A204.1 (cell line): ENCODE results near the gene CHCHD6.

Source experiments
- FAIRE-seq: peaks from 2 replicates; lab custom pipeline; 2012; peaks lifted over from hg19 to GRCh38; lab: Jason Lieb, UNC

Gene CHCHD6

DNA sequence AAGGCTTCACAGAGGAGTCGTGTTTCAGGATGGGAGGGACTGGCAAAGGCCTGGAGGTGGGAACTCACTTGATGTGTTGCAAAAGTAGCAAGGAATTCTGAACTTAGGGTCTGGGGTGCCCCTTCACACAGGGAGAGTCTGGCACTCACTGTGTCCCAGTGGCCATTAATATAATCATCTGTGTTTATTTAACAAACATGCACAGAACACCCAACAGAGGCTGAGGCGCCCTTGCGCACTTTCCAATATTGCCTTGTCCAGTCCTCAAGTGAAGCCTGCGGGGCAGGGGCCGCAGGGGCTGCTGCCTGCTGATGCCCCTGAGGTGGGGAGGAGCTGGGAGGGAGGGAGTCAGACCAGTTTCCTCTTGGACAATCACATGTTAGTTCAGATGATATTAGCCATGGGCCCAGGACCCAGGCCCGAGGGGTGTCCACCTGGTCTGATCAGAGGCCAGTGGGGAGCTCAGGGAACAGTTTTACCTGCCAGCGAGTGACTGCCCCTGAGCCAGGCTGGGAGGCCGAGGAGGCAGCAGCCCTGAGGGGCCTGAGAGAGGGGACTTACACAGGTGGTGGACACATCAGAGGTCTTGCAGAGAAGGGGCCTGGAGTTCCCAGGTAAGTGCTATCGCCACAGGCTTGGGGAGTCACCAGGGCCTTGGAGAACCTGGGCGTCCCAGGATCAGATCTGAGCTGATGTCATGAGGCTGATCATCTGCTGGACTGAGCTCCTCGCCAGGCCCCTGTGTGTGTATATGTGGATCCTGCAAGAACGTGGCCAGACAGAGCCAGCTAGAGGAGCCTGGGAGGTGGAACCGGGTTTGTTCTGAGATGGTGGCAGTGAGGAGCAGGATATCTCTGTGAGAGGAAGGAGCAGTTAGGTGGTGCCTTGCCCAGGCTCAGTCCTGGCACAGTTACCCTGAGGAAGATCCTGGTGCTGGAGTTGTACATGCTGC, 35.3 kb upstream of the CHCHD6 start:
- no peak for FAIRE-seq

DNA sequence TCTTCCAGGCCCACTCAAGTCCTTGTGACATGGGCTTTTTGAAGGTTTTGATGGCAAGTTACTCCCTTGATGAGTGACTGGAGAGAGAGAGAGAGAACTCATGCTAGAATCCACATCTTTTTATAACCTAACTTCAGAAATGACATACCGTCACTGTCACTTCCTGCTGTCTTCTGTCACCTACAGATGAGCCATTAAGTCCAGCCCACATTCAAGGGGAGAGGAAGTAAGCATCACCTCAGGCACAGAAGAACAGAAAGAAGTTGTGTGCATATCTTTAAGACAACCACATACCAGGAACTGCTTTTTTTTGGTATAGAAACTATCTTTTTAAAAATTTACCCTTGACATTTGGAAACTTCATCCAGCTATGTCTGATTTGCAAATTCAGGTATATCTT, 32.5 kb upstream of the CHCHD6 start:
- no peak for FAIRE-seq

DNA sequence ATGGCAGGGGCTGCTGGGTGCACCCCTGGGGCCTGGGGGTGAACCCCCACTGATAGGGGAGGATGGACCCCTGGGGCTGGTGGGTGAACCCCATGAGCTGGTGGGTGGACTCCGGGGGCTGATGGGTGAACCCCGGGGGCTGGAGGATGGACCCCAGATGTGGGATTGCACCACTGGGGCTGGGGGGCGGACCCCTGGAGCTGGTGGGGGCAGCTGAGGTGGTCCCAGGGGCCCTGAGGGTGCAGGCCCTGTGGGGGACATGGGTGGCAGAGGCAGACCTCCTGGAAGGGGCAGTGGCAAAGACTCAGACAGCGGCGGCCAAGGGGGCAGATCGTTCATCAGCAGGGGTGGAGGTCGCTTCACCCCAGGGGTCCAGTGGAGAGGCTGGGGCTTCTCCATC, 31.7 kb upstream of the CHCHD6 start:
- FAIRE-seq: no peak

DNA sequence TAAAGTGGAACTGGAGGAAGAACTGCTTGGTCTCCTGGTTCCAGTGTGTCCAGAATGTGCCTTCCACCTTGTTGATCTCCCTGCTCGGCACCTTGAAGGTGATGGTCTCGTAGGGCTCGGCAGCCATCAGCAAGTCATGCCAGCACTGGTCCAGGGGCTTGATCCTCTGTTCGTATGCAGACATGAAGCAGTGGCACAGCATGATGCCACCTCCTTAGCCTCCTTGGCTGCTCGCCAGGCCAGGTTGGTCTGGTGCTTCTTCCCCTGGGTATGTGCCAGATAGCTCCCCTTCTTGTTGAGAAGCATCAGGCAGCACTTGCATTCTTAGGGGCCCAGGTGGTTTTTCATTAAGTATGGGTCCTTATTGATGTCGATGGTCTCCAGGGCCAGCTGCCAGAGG, 31.3 kb upstream of the CHCHD6 start:
- no peak for FAIRE-seq

GRCh38 chr3:126676919-126677705, 26.9 kb upstream of the CHCHD6 start:
- FAIRE-seq: no peak

DNA sequence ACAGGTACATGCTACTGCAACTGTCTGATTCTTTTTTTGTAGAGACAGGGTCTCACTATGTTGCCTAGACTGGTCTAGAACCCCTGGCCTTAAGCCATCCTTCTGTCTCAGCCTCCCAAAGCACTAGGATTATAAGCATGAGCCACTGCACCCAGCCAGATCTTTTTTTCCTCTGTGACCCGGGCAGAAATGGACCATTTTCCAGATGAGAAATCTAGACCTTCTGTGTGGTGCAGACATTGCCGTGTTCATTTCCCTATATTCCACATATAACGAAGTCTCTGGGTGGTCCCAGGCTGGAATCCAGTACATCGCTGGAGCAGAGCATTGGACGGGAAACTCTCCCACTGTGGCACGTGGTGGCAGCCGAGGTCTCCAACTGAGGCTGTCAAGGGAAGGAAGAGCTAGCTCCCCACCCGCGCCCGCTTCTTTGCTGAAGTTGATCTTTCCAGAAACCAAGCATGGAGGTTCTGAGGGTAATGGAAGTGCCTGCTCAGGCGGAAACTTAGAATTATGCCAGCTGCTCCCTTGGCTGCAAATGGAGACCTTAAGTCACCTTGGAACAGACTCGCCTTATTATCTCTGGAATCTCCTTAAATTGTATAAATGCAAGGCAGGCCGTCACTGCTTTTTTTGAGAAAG, 26.1 kb upstream of the CHCHD6 start:
- FAIRE-seq: no peak

GRCh38 chr3:126678693-126679317, 25.2 kb upstream of the CHCHD6 start:
- no peak for FAIRE-seq

GRCh38 chr3:126679318-126679751, 24.7 kb upstream of the CHCHD6 start:
- FAIRE-seq: no peak

DNA sequence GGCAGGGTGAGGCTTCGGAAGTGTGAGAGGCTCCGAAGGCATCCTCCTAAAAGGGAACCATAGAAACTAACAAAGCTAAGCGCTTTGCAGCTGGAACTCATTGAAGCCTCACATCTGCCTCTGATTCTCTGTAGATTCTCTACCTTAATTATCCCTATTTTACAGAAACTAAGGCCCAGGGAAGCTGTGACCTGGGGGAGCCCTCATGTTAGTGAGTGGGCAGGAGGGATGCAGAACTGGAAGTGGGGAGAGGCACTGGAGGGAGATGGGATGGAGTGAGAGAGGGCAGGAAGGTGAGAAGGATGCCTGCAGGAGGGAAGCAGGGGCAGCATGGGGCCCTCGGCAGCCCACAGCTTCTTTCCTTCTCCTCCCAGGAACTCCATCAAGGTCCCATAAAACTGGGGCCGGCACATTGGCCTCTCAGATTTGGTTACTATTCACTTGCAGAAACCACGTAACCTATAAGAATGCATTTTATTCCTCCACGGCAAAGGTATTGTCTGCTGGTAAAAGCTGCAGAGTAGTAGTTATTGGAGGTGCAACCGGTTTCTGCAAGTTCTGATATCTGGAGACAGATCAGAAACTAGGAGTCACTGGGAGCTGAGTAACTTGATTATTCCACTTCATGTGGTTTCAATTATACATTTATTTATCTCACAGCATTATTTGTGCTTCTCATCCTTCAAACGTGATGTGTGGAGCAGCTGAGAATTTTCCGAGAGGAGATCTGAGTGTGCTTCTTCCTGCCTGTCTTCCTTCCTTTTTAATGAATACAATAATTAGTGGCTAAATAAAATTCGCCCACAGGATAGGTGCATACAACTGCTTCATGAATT, 24.0 kb upstream of the CHCHD6 start:
- FAIRE-seq: no peak

DNA sequence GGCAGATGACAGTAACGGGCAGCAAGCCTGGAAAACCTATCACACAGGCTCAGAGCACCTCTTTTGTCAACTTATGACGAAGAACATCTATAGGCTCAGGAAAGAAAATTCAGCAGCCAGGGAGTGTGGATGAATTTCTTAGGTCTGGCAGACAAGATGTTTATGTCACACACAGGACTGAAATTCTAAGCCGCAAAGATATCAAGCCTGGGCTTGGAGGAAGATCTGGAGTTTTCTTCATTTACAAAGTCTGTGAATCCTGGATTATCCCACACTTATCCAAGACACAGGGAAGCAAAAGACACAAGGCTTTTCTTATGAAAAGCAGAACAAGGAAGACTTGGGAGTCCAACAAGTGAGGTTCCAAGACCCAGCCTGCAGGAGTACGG, 23.4 kb upstream of the CHCHD6 start:
- FAIRE-seq: no peak

DNA sequence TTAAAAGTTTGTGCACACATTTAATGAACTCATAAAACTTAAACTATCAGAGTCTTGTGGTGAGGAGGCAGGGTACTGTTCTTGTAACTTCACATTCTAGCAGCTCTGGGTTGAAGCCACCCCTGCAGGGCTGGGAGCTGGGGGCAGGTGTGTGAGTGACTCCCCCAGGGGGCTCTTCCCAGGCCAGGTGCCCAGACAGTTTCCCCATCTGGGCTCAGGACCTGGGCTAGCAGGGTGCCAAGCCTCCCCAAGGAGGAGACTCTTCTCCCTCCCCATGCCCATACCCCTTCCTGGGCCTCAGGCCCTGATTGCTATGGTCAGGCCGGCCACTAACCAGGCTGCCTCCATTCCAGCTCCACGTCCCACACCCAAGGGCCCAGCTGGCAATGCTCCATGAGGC, 22.0 kb upstream of the CHCHD6 start:
- FAIRE-seq: no peak

GRCh38 chr3:126683069-126683468, 21.0 kb upstream of the CHCHD6 start:
- FAIRE-seq: no peak

DNA sequence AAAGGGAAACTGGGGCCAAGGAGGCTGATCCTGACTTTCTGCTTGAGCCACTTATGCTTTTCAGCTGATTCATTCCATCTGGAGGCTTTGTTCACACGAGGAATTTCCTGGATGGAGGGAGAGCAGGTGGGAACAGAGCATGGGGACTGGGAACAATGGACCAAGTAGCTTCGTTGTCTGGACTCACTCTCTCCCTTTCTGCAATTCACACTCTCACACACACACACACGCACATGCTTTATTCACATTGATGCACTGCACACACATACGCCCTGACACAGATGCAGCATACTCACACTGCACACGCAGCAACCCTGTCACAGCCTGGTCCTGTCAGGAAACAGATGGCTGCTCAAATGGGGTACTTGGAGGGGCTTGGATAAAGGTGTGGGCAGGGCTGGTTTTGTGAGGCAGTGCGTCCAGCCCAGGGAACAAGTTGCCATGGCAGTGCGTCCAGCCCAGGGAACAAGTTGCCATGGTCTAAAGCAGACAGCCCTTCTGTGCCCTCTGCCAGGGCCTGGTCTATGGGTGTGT, 19.8 kb upstream of the CHCHD6 start:
- no peak for FAIRE-seq

DNA sequence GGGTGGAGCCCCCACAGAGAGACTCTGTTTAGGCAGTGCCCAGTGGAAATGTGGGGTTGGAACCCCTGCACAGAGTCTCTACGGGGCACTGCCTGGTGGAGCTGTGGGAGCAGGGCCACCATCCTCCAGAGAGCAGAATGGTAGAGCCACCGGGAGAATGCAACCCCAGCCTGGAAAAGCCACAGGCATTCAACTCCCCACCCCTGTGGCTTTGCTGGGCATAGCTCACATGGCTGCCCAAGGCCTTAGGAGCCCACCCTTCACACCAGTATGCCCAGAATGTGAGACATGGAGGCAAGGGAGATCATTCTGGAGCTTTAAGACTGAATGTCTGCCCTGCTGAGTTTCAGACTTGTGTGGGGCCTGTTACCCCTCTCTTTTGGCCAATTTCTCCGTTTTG, 19.0 kb upstream of the CHCHD6 start:
- no peak for FAIRE-seq

- no peak for FAIRE-seq
Measured at GRCh38 chr3:126685493-126685892, 18.5 kb upstream of the CHCHD6 start.

DNA sequence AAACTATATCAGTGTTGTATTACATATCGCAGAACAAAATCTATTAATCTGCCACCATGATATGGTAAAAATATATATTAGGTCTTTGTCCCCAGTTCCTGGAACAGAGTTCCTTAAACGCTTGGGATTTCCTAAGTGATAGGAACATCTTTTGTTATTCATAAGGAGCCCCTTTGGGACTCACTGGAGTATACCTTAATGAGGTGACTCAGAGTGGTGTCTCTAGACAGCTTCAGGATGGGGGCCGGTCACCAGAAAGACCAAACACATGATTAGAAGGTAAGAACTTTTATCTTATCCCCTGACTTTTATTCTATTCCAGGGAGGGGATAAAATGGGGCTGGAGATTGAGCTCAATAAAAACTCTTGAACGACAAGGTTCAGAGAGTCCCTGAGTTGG, 12.3 kb upstream of the CHCHD6 start:
- FAIRE-seq: no peak

- FAIRE-seq: no peak
Measured at GRCh38 chr3:126692858-126693257, 11.2 kb upstream of the CHCHD6 start.

DNA sequence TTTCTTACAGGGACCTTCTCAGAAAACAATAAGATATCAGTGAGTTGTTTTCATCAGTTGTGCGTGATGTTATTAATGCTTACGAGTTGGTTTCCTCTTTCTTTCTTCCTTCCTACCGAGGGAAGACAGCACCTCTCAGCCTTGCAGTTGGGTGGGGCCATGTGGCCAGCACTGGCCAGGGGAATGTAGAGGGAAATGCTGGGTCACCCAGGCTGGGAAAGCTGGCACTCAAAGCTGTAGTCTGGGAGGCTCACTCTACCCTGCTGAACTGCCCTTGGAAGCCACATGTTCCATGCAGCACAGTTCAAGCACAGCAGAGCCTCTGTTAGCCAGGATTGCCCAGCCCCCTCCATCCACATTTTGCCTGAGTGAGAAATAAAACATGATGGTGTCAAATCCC, 10.1 kb upstream of the CHCHD6 start:
- FAIRE-seq: no peak

- FAIRE-seq: no peak
Measured at GRCh38 chr3:126696701-126697267, 7.3 kb upstream of the CHCHD6 start.

DNA sequence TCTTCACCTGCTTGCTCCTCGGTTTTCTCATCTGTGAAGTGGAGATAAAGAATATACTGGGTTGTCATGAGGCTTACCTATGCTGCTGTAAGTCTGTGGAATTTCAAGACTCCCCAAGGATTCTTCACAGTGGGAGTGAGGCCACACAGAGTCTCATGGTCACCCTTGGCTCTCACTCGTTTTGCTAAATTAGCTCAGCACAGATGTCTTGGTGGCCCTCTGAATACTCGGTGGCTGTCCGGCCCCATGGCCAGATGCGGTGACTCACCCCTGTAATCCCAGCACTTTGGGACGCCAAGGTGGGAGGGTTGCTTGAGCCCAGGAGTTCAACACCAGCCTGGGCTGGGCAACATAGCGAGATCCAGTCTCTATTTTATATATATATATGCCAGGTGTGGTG, 5.0 kb upstream of the CHCHD6 start:
- FAIRE-seq: no peak
